K562 (cell line): ENCODE data around the gene UBL5. TPM values are rescaled to one million over a fixed set of nuclear protein-coding genes. Genes with fewer than 3 reads are reported as not detected.

ENCODE experiments used
- CGGBP1 ChIP-seq: fragments of 250-450 bp; sonication (Bioruptor Pico); IDR thresholded peaks from 2 replicates; pipeline ENCODE4 v1.9.0; 2021; ENCODE audit warnings: mild to moderate bottlenecking
- GATAD2B ChIP-seq: fragments of 450-650 bp; IDR thresholded peaks from 2 replicates; pipeline ENCODE4 v1.6.1; 2017; ENCODE audit warnings: mild to moderate bottlenecking, borderline replicate concordance
- GTF2A2 ChIP-seq: IDR thresholded peaks from 2 replicates; pipeline ENCODE4 v1.6.1; 2016; ENCODE audit warnings: mild to moderate bottlenecking, missing genetic modification characterization, missing compliant biosample characterization
- HNRNPH1 ChIP-seq: fragments of 200-400 bp; formaldehyde crosslinking; optimal IDR thresholded peaks from 2 replicates; pipeline ENCODE3; 2017; ENCODE audit warnings: low read depth, mild to moderate bottlenecking, low read length, moderate library complexity
- L3MBTL2 ChIP-seq: fragments of 450-650 bp; IDR thresholded peaks from 2 replicates; pipeline ENCODE4 v1.6.1; 2016; ENCODE audit warnings: mild to moderate bottlenecking, moderate library complexity
- MEIS2 ChIP-seq: fragments of 450-650 bp; IDR thresholded peaks from 2 replicates; pipeline ENCODE4 v1.6.1; 2014; ENCODE audit warnings: mild to moderate bottlenecking; ENCODE audit not compliant: partially characterized antibody
- RBBP5 ChIP-seq: fragments of 200-600 bp; sonication (generic); IDR thresholded peaks from 2 replicates; pipeline ENCODE4 v1.6.1; 2012; ENCODE audit warnings: borderline replicate concordance, mild to moderate bottlenecking, low read length, control low read depth, inconsistent platforms; ENCODE audit not compliant: insufficient read depth, poor library complexity, severe bottlenecking
- STAG1 ChIP-seq: sonication (generic); formaldehyde crosslinking; IDR thresholded peaks from 2 replicates; pipeline ENCODE4 v1.5.0; 2020; ENCODE audit warnings: missing genetic modification reagents, borderline replicate concordance
- ZKSCAN1 ChIP-seq: fragments of 150-350 bp; IDR thresholded peaks from 2 replicates; pipeline ENCODE4 v1.6.1; 2016; ENCODE audit warnings: low read depth, low read length
- ZMIZ1 ChIP-seq, 2 experiments: fragments of 150-350 bp in 1 of 2; IDR thresholded peaks; 2 replicates each; pipeline ENCODE4 v1.6.1; 2012 to 2016; ENCODE audit warnings: low read depth in 2 of 2, low read length in 2 of 2, mild to moderate bottlenecking in 1 of 2, moderate library complexity in 1 of 2
- polyA plus RNA-seq, 8 experiments: library from polyadenylated mRNA; depleted of rRNA in 4 of 8; stranded (reverse) in 5 of 8; unstranded in 3 of 8; fragments of >200 nt; fragmentation: Nextera tagmentation in 2 of 8; fragmentation: Illumina TruSeq in 1 of 8; extraction: Ambion mirVana in 2 of 8; extraction: Trizol in 1 of 8; gene quantifications; 2 replicates each; pipeline versions ENCODE4 v1.2.1 to v1.2.3, GENCODE V29; 2011 to 2014; ENCODE audit warnings: inconsistent platforms in 1 of 8, missing spikeins in 1 of 8
- total RNA-seq, 7 experiments: library from RNA; depleted of rRNA in 6 of 7; stranded (reverse); fragments of >200 nt in 6 of 7; fragmentation: Illumina TruSeq in 2 of 7; extraction: Trizol in 2 of 7; gene quantifications; 2 replicates each; pipeline versions ENCODE4 v1.2.1 to v1.2.3, GENCODE V29; 2011 to 2021; ENCODE audit warnings: low replicate concordance in 1 of 7

The UBL5 gene
- total and polyA plus RNA-seq, 9 of the 15 experiments (the other 6 are each of a cell fraction or from before 2014, with no cell fraction given): 410 to 1,266 (median 613) TPM

GRCh38 chr19:9796113-9796773 is 31.5 kb upstream of the UBL5 start (continued):
- TF ChIP-seq ZKSCAN1: no peak
- TF ChIP-seq HNRNPH1: no peak
- TF ChIP-seq RBBP5: no peak
- no peak for TF ChIP-seq GTF2A2 (tag)
- TF ChIP-seq GATAD2B: peak; percentile 89
- TF ChIP-seq ZMIZ1 (IDR thresholded peaks at IDR 0.05; ENCODE audit: low read depth in 2 of 2, low read length in 2 of 2): no peak
- no peak for TF ChIP-seq CGGBP1
- TF ChIP-seq STAG1 (CRISPR knock-in tag): peak; percentile 66; the same call in 1 of the 2 replicates
- peak; percentile 27 for TF ChIP-seq MEIS2
- 0 out of 2 replicates have a peak, but pooled peaks have one; percentile 17 for TF ChIP-seq L3MBTL2
